Measurements from ENCODE around the gene MEN1. TPM values are rescaled to one million over a fixed set of nuclear protein-coding genes. Genes with fewer than 3 reads are reported as not detected.

The MEN1 gene
- total and polyA plus RNA-seq, 9 of the 15 experiments (the other 6 are each of a cell fraction or from before 2014, with no cell fraction given): 3.4 to 57.2 (median 19.3) TPM

- TF ChIP-seq CTCF (IDR thresholded peaks at IDR 0.05 in 2 of 3, conservative IDR thresholded peaks at IDR 0.05 in 1 of 3; ENCODE audit: insufficient read depth in 2 of 3, low read depth in 1 of 3, low read length in 3 of 3) (0 out of 6 replicates have a peak, but pooled peaks of 2 of the 3 experiments have one; percentile 7 to 34), ELK1 (CRISPR knock-in tag; IDR thresholded peaks at IDR 0.05) (no peak), NFIC (IDR thresholded peaks at IDR 0.05) (no peak), CREB3 (tag; conservative IDR thresholded peaks at IDR 0.05; ENCODE audit: low read depth) (no peak), SUPT5H (IDR thresholded peaks at IDR 0.05) (peak; percentile 51; the same call in 1 of the 2 replicates), USF1 (CRISPR knock-in tag; IDR thresholded peaks at IDR 0.05) (no peak), SETDB1 (IDR thresholded peaks at IDR 0.05; ENCODE audit: low read length) (no peak), DLX4 (CRISPR knock-in tag; IDR thresholded peaks at IDR 0.05) (no peak), ZNF584 (CRISPR knock-in tag; IDR thresholded peaks at IDR 0.05; ENCODE audit: low read depth) (no peak), RBM15 (IDR thresholded peaks at IDR 0.05; ENCODE audit: insufficient read depth, low read length) (no peak), PPARD (CRISPR knock-in tag; IDR thresholded peaks at IDR 0.05) (no peak), ZC3H11A (IDR thresholded peaks at IDR 0.05; ENCODE audit: low read depth, low read length) (no peak), CREBBP (IDR thresholded peaks at IDR 0.05; ENCODE audit: low read depth, low read length) (no peak), GABPB2 (CRISPR knock-in tag; conservative IDR thresholded peaks at IDR 0.05) (no peak), ZNF589 (CRISPR knock-in tag; IDR thresholded peaks at IDR 0.05; ENCODE audit: low read depth) (no peak)
Measured at GRCh38 chr11:64765291-64765850, 45.0 kb downstream of the MEN1 start (continued).
